HG03460 (cell line): ENCODE data around the gene ST3GAL4.
"Not testable (repeated sequence)": the region's sequence is repeated elsewhere in the genome, so short reads cannot be mapped to it uniquely, and the experiment has no call there.

Experiments
- ATAC-seq: cut with Tn5 transposase; IDR thresholded peaks from one replicate; pipeline ENCODE4 v1.9.1; 2021; ENCODE audit not compliant: unreplicated experiment

Gene ST3GAL4

DNA sequence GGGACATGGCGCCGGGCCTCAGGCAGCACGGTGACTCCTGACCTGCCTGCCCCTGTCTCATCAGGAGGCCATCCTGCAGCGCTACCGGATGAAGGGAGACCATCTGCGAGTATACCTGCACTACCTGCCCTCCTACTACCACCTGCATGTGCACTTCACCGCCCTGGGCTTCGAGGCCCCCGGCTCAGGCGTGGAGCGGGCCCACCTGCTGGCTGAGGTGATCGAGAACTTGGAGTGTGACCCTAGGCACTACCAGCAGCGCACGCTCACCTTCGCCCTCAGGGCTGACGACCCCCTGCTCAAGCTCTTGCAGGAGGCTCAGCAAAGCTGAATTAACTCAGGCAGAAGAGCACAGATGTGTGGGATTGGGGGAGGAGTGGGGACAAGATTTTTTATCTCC, 10.2 kb upstream of the ST3GAL4 start:
- no peak for ATAC-seq

- ATAC-seq = no peak
Observed at GRCh38 chr11:126345759-126346585, 9.5 kb upstream of the ST3GAL4 start.

DNA sequence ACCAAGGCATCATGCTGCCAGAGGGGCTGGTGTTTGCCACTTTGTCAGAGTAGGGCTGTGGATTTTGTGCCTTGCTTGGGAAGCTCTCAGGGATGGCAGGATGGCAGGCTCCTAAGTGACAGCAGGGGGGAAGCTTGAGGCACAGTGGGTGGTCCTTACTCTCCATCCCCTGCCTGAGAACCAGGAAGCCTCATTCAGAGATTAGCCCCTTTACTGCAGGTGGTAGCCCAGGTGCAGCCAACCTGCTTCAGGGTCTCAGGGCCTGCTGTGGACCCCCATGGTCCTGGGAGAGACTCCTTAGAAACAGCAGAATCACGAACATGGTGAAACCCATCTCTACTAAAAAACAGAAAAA, 8.9 kb upstream of the ST3GAL4 start:
- no peak for ATAC-seq

GRCh38 chr11:126346946-126347345, 8.5 kb upstream of the ST3GAL4 start:
- ATAC-seq = not testable (repeated sequence)

GRCh38 chr11:126347751-126348668, 7.5 kb upstream of the ST3GAL4 start:
- ATAC-seq = no peak

GRCh38 chr11:126348806-126349582, 6.5 kb upstream of the ST3GAL4 start:
- ATAC-seq = no peak

DNA sequence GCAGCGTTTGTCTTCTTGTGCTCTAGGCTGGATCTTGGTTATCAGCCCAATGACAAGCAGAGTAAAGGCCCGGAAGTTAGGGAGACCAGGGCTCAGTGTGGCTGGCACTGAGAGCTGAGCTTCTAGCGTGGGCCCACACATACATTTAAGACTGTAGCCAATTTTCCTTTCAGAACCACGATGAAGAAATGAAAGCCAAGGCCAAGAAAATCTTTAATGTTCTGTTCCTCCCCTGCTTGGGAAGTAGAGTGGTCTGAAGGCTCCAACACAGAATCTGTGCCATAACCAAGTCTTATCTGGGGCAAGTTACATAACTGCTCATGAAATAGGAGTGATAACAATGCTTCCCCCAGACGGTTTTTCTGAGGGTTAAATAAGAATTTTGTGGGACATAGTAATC, 4.7 kb upstream of the ST3GAL4 start:
- no peak for ATAC-seq

- ATAC-seq = no peak
Observed at GRCh38 chr11:126352163-126352562, 3.3 kb upstream of the ST3GAL4 start.

DNA sequence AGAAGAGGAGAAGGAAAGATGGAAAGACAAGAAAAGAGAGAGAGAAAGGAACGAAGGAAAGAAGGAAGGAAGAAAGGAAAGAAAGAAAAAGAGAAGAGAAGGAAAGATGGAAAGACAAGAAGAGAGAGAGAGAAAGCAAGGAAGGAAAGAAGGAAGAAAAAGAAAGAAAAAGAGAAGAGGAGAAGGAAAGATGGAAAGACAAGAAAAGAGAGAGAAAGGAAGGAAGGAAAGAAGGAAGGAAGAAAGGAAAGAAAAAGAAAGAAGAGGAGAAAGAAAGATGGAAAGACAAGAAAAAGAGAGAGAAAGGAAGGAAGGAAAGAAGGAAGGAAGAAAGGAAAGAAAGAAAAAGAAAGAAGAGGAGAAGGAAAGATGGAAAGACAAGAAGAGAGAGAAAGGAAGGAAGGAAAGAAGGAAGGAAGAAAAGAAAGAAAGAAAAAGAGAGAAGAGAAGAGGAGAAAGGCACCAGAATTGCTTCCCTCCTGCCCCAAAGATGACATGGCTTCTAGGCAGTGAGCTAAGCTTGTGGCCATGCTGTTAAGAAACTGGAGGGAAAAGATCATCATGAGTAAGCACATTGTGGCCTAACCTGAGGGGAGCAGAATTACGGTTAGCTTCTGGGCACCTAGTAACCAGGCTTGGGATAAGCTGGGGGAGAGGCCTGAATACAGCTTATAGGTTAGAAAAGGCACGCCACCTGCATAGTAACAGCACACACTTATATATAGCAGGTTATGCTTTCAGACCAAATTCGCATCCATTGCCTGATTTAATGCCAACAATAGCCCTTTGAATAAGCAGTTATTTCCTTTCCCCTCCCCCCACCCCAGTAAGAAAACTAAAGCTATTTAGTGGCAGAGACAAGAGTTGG, 2.3 kb upstream of the ST3GAL4 start:
- no peak for ATAC-seq

DNA sequence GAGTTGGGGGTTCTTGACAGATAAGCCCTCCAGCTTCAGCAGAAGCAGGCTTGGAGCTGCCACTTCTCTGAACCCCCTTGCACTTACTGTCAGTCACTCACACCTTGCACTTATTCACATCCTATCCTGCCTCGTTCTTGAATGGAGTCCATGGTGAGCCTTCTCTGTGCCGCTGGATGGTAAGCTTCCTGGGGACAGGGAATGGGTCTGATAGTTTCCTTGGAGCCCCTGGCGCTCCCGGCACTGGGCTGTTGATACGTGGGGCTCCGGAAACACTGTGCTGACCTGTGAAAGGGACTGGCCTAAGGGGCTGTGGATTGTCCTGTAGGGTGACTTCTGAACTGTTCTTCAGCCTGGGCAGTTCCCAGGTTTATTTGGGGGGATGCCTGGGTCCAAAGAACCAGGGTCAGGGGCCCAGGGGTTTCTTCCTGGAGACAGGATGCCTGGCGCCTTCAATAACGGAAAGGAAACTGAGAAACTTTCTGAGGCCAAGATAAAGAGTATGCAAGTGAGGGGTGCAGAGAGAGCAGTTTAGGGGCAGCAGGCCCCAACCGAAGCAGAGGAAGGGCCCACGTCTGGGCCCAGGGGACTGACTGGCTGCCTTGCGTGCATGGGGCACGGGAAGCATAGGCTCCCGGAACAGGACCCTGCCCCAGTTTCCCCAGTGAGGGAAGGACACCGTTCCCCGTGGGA, 709 bp upstream of the ST3GAL4 start:
- ATAC-seq = peak; percentile 42

DNA sequence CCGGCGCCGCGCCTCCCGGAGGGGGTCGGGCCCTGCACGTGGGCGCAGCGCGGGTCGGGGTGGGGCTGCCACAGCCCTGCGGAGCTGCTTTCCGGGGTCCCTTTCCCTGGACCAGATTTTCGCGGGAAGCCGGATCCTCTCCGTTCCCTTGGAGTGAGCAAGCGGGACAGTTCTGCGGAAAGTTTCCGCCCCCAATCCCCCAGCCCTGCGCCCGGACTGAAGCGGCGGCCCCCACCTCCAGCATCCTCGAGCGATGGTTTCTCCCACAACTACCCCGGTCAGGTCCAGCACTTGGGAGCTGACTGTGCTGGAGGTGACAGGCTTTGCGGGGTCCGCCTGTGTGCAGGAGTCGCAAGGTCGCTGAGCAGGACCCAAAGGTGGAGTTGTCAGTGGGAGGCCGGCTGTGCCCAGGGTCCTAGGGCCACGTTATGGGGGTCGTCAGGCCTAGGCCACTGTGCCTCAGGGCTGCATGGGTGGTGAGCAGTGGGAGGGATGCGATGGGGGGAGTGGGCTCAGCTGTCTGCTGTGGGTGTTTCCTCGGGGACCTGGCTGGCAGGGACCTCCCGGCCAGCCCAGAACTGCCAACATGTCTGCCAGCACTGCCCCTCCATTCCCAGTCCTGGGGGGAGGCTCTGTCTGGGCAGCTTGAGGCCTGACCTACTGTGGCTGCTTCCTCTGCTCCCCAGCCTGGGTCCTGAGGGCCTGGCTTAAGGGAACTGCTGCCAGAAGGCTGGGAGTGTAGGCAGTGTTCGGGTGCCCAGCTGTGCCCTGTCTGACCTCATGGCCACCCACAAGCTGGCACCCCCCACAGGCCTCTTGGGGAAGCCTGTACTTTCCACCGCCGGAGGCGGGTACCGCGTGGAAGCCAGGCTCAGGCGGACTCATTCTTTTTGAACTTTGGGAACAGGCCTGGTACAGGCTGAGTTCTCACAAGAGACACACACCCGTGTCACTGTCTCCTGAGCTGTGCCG, 726 bp downstream of the ST3GAL4 start:
- ATAC-seq = peak; percentile 18

GRCh38 chr11:126357055-126357962, 1.8 kb downstream of the ST3GAL4 start:
- ATAC-seq = no peak

GRCh38 chr11:126357969-126358762, 2.7 kb downstream of the ST3GAL4 start:
- ATAC-seq = no peak

GRCh38 chr11:126358763-126359160, 3.3 kb downstream of the ST3GAL4 start:
- no peak for ATAC-seq

DNA sequence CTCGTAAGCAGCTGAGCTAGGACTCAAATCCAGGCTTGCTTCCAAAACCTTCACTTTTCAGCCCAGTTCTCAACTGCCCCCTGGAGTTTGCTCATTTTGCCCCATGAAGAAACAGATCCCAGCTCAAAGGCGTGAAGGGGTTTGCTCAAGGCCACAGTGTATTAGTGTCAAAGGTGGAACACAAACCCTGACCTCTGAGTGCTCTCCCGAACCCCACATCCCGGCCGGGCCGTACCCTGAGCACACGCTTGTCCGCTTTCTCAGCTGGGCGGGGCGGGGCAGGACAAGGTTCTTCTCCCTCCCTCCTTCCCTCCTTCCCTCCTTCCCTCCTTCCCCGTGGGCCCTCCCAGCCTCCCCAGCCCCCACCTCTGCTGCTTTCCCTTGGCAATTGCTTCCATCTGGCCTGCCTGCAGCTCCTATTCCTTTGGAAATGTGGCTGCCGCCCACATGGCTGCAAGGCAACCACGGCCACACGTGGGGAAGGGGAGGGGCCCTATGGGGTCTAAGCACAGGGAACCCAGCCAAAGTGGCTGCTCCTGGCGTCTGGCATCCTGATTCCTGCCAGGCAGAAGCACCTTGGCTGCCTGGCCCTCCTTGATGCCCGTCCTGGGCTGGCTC, 4.1 kb downstream of the ST3GAL4 start:
- ATAC-seq = no peak

- no peak for ATAC-seq
Observed at GRCh38 chr11:126360049-126360446, 4.6 kb downstream of the ST3GAL4 start.
